GM18873 (cell line): ENCODE measurements around the gene FHAD1.

ENCODE experiments used
- ATAC-seq: cut with Tn5 transposase; IDR thresholded peaks from one replicate; pipeline ENCODE4 v1.9.1; 2021; ENCODE audit warnings: mild to moderate bottlenecking, moderate library complexity, moderate number of reproducible peaks; ENCODE audit not compliant: unreplicated experiment, low FRiP score

Gene FHAD1

DNA sequence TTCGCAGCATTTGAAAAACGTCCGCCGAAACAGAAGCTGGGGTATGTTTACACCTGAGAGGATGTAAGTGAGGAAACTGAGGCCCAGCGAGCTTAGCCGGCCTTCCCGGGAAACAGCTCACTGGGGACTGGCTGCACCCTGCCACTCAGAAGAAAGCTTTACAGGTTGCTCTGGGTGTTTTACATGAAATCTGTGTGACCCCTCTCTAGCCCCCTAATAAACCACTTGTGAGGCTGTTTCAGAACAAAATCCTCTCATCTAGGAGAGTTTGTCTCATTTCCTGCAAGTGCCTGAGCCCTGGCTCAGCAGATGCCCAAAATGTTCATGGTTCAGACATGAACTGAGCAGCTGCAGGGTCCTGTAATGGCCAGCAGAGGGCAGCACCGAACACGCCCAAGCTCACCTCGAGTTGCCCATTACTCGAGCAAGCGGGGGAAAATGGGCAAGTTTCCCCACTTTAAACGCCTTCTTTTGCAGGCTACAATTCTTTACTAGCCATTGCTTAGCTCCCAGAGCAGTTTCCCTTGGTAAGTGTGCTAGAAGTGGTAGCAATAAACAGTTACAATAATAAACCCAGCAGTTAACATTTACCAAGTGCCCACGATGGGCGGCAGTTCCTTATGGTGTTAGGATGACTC lies 76.4 kb downstream of the FHAD1 start:
- ATAC-seq, result no peak

DNA sequence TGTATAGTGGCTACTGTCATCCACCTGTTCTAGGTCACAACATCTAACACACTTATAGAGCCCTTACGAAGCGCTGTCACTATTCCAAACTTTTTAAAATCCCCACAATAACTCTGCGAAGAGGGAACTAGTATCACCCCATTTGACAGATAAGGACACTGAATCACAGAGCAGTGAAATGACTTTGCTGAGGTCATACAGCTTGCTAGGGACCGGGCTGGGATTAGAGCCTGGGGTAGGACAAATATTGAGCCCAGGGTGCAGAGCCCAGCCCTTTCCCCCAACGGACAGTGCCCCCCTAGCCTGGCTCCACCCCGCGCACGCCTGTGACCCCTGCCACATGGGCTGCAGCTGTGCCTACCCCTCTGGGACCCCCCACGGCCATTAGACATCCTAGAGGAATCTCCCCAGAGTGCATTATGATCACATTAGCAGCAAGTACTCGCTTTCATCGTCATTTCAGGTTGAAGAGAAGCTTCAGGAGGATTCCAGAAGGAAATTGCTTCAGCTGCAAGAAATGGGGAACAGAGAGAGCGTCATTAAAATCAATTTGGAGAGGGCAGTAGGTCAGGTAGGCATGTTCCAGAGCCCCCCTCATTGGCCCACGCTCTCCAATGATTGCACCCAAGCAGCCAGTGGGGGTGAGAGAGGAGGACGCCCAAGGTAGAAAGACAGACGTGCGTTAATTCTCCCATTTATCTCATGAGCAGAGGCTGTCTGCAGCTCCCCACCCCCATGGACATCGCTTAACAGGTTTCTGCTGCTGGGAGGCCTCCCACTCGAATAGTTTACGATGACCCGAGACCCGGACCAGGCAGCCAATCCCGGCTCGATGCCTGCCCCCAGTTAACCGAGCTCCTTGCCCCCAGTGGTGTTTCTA lies 77.2 kb downstream of the FHAD1 start:
- ATAC-seq, result no peak

DNA sequence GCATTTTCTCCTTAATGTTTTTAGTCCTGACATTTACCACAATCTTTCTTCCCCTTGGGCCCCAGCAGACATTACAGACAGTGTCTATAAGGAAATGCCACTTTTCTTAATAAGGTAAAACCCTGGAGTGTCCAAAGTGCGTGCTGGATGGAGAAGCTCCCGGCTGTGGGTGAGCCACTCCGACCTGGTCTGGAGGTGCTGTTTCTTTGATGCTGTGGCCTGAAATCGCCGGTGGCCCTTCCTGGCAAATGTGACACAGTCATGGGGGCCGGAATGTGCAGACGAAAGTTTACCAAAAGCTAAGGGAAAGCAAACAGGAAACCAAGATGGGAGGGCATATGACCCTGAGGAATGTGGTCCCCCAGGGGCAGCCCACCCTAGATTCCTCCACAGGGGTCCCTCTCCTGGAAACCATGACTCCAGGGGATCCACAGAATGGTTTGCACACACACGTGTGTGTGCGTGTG lies 77.9 kb downstream of the FHAD1 start:
- ATAC-seq, result no peak

DNA sequence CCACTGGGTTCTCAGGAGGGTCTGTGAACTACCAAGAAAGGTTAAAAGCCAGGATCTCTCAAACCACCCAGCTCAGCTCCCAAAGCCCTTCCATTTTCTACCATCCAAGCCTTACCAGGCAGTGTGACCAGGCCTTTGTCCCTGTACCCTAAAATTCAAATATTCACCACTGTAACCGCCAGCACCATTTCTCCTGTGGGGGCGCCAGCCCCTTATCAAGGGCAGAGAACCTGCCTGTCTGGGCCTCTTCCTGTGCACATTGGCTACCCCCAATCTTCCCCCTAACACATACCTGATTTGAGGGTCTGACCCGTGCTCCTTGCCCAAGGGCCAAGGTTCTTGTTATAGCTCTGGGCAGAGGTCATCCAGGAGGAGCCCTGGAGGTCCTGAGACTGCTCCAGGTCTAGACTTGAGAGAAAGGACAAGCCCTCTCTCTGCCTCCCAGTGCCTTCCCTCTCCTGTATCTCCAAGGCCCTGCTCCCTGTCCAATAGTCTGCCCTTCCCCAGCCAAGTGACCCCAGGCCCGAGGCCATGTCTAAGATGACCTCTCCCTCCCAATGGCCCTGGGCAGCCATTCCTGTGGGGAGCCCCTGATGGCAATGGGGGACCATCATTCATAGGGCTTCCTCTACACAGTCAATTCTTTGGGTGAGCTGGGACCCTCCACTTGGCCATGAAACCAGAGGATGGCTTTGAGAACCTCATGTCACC lies 78.5 kb downstream of the FHAD1 start:
- ATAC-seq, result no peak

DNA sequence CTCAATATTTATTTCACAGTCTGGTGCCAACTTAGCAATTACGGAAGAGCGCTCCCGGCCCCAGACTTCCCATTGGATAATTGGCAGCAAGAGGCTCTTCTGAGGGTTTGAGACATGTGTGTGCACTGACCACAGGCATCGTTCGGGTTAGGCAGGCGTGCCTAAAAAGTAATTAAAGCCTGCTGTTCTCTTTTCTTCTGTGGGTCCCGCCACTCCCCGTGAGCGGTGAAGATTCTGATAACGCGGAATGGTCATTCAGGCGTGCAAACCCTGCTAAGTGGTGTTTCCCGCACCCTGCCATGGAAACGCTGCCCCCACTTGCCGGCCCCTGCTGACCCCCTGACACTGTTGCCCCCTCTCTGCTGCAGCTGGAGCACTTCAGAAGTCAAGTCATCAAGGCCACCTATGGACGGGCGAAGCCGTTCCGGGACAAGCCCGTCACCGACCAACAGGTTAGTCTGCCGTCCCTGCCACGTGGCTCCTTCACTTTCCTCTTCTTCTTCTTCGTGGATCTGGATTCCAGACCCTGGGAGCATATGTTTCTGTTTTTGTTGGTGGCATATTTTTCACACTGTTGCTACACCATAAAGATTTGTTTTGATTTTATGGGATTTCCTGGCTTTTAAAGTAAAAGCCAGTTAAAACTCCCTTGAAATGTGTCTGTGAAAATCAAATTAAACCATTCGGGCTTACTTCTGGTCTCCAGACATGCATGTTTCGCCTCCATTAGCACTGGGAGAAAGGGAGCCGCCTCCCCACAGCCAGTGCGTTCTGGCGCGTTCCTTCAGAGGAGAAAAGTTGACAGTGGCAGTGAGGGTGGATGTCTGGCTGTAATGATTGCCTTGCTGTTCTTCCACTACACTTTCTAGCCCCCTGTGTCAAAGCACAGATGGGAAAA lies 79.9 kb downstream of the FHAD1 start:
- no peak for ATAC-seq

DNA sequence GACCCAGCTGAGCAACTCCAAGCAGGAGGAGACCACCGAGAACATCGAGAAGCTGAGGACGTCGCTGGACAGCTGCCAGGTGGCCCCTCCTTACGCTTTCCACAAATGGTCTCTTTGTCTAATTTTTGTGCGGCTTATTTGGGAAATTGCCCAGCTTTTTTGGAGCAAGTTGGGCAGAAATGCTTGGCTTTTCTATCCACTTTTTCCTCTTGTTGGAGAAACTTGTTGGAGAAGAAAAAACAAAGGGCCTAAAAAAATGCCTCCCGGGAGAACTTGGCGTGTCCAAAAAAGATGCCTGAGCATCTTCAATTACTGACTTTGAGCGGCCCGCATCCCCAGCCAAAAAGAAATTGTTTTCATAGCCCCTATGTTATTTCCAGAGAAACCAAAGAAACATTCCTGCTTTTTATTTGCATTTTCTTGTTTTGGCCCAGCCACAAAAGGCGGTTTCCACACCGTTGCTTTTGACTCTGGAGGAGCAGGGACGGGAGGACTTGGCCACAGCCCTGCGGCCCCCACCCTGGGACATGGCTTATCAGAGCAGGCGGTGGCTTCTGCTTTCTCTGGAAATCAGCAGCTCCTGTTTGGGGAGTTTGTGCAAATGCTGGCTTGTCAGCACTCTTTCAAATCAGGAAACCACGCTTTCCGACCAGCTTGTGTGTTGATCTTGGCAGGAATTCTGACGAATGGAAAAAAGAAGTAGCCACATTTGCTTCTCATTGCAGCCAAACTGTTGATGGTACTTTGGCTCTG lies 81.5 kb downstream of the FHAD1 start:
- no peak for ATAC-seq

DNA sequence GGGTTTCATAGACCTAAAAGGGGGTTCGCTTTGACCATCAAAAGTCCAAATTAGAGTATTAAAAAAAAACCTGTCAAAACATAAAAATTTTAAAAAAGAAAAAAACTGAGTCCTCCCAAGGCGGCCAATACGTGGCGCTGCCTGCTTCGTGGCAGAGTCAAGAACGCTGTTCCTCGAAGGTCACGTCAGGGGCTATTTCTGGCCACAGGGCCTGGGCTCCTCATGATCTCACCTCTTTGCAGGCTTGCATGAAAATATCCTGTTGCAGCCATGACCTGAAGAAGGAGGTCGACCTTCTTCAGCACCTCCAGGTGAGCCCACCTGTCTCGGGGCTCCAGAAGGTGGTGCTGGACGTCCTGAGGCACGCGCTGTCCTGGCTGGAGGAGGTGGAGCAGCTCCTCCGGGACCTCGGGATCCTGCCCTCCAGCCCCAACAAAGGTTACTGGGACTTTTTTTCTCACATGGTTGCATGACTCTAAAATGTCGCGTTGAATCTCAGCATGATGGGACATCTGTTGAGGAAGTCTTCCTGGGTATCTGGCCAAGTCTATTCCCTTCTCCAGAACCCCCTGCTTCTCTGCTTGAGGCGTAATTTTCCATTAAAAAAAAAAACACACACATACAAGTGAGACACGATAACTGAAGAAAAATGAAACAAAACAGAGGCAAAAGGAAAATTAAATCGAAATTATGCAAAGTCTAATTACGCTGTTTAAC lies 82.2 kb downstream of the FHAD1 start:
- no peak for ATAC-seq

DNA sequence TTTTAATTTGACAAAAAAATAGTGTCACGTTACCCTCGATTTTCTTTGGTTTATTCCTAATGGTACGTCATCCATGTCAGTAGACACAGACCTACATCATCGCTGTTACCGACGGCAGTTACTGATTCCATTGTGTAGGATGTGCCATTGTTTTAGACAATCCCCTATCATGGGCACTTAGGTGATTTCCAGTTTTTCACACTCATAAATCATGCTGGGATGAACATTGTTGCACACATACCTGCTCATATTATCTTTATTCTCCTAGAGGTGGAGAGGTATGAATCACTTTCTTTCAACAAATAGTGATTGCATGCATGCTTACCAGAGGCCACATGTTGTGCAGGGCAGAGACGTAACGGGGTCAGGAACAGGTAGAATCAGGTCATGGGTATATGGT lies 83.0 kb downstream of the FHAD1 start:
- no peak for ATAC-seq

DNA sequence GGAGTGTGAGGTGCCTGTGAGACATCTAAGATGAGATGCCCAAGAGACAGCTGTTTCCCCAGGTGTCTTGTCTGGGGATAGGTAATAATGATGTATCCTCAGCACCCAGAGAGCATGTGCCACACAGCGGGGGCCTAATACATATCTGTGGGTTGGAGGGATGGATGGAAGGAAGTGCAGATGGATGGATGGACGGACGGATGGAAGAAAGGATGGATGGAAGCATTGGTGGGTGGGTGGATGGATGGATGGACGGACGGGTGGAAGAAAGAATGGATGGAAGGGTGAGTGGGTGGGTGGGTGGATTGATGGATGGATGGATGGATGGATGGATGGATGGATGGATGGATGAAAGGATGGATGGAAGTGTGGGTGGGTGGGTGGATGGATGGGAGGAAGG lies 84.2 kb downstream of the FHAD1 start:
- ATAC-seq, result no peak

DNA sequence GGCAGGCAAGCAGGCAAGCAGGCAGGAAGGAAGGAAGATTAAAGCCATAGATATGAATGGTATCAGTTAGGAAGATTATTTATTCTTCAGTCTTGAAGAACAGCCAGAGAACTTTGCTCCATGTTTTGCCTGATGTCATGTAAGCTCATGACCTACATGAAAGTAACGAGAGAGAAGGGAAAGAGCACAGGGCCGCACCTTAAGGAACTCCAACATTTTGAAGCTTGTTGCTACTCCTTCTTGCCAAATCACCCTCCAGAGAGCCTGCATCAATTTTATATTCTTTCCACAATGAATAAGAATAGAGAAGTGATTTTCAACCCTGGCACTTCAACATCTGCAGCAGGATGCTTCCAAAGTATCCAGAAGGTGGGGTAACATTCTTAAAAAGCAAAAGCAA lies 84.7 kb downstream of the FHAD1 start:
- ATAC-seq, result no peak

DNA sequence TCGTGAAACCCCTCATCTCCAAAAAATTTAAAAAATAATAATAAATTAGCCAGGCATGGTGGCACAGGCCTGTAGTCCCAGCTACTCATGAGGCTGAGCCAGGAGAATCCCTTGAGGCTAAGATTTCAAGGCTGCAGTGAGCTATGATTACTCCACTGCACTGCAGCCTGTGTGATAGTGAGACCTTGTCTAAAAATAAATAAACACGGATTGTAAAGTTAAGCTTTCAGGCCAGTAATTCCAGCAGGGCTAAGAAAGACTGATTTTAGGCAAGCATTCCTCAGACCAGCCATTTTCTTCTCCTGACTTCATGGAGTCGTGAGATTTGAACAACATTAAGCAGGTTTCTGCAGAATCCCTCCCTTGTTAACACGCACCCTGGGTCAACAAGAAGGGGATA lies 85.5 kb downstream of the FHAD1 start:
- no peak for ATAC-seq

DNA sequence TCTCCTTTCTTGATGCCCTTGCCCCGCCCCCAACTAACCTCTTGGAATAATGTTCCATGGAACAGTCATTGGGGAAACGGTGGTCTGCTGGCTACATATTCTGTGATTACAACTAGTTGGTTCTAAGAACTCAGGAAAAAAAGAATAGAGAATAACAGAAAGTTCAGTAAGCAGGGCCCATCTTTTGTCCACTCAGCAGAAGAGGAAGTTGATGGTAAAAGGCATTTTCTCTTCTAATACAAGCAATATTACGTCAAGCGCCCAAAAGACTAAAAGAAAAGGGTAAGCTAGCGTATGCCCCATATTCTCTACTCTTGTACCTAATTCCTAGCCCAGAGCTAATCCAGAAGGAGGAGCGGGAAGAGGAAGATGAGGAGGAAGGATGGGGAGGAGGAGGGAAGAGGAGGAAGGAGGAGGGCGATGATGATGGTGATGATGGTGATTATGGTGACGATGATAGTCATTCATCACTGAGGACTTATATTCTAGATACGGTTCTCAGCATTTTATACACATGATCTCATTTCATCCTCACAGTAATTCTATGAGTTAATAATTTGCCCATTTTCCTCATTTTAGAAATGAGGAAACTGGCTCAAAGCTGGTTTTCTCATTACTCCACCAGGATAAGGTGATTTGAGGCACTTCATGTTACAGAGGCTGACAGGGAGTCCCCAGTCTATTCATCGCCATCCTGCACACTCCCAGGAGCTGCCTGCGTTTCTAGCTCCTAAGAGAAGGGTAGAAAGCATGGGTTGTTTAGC lies 86.1 kb downstream of the FHAD1 start:
- ATAC-seq, result no peak

DNA sequence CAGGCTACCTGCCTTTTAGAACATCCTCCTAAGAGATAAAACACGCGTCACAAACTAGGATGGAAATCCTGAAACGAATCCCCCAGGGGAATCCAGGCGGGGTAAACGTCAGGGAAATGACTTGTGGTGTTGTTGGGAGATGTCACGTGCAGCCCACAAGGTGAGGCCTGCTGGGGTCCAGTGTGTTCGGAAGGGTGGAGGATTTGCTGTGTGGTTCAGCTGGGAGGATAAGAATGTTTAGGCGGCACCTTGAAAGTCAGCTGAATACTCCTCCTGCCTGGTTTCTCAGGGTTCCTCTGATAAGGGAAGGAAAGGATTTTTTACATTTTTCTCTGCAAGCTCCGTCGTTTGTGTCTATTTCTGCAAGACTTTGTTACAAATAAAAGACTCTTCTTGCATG lies 88.0 kb downstream of the FHAD1 start:
- ATAC-seq, result no peak

DNA sequence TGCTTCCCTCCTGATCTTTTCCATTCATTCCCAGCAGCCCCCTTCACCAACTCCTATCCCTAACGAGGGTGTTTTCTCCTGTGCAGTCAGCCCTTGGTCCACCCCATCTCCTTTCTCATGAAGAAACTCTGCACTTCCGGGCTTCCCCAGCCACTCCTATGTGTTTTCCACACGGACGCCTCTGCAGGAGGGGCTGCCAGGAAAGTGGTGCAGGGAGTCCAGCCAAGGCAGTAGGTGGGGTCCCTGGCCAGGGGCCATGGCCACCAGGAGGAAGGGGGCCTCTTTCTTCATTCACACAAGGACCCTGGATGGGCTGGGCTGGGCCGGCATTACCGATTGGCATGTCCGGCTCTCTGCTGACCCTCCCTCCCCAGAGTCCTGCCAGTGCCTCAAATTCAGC lies 89.8 kb downstream of the FHAD1 start:
- no peak for ATAC-seq

DNA sequence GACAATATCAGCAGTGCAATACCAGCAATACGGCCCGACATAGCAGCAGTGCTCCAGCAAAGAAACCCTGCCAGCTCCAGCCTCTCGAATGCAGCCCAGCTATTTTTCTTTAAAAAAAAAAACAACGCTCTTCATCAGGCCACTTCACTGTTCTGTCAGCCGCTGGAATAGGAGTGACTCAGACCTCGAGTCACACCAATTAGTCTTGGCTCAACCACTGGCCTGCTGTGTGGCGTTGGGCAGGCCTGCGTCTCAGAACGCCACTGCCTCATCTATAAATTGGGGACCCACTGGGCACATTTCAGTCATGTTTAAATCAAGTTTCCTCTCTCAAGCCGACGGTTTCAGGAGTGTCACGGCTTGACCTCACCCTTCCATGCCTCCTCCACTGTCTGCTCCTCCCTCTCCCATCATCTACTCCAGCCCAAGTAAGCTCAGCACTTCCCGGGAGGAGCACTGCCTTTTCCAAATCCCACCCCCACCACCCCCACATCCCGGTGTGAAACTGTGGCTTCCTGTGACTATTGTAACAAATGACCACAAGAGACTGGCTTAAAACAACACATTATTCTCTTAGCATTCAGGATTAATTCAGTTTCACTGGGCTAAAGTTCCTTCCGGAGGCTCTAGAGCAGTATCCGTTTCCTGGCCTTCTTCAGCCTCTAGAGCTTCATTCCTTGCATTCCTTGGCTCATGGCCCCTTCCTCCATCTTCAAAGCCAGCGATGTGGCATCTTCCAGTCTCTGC lies 90.8 kb downstream of the FHAD1 start:
- no peak for ATAC-seq

DNA sequence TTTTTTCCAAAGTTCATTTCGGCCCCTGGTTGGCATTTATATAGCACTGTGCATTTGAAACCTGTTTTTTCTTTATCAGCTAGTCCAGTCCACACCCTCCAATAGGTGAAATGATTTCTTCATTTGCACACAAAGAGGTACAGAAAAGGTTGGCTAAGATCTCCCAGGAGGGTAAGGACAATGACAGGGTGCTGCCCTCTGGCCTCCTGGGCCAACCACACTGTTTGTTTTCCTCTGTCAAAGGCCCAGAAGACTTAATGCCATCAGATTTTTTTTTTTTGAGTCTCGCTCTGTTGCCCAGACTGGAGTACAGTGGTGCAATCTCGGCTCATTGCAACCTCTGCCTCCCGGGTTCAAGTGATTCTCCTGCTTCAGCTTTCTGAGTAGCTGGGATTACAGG lies 92.5 kb downstream of the FHAD1 start:
- no peak for ATAC-seq

DNA sequence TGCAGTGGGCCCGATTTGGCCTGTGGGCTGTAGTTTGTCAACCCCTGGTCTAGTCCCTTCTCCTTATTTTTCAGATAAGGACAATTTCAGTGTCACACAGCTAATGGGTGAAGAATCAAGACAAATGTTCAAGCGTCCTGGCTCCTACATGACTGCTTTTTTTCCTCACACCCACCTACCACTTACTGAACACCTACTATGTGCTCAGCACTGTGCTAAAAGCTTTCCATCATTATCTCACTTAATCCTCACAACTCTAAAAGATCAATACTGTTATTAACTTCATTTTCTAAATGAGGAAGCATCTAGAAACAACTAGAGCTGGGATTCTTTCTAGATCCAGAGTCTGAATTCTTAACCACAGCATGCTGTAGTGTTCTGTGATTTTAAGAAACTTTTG lies 94.2 kb downstream of the FHAD1 start:
- ATAC-seq, result no peak
